Measurements from ENCODE around the gene TRIM59. TPM values are rescaled to one million over a fixed set of nuclear protein-coding genes. Genes with fewer than 3 reads are reported as not detected.

Gene TRIM59
- total RNA-seq, 1 experiment from 2014 or later = 32.6 TPM

Other genes with a start within 250 kb of the TRIM59 start
- gene C3orf80, start 224.4 kb downstream of the TRIM59 start, total RNA-seq (2014; rRNA removed; shearing (Covaris generic)) = 0.10 TPM in 1 of 2 replicates, not detected in the other
- gene IFT80, start 50.6 kb downstream of the TRIM59 start, total RNA-seq (2014; rRNA removed; shearing (Covaris generic)) = 19.9 and 28.1 TPM in 2 replicates
- gene SMC4, start 50.1 kb downstream of the TRIM59 start, total RNA-seq (2014; rRNA removed; shearing (Covaris generic)) = 71.9 and 109 TPM in 2 replicates
- gene KPNA4, start 115.8 kb upstream of the TRIM59 start, total RNA-seq (2014; rRNA removed; shearing (Covaris generic)) = 23.4 and 26.8 TPM in 2 replicates
- 0.07 TPM in 1 of 2 replicates, not detected in the other for gene ARL14, start 227.4 kb upstream of the TRIM59 start, total RNA-seq (2014; rRNA removed; shearing (Covaris generic))

All from H7 (cell line).